ENCODE measurements around the gene OR12D1. TPM values are rescaled to one million over a fixed set of nuclear protein-coding genes. Genes with fewer than 3 reads are reported as not detected.

The OR12D1 gene
- total RNA-seq, 2 experiments from 2014 or later, result not detected

GRCh38 chr6:29376003-29376402, 38.7 kb upstream of the OR12D1 start:
- no peaks in the 10 kb centered on the region for H3K4me1 Mint-ChIP-seq (ENCODE audit: low read depth)
- H3K36me3 Mint-ChIP-seq (ENCODE audit: low read depth), result no peaks in the 10 kb centered on the region
- intact Hi-C loops (cut with DNase I, micrococcal nuclease), result loop anchor here in 1 of 2 experiments (10.0 kb wide), 1 partner anchor 551 kb away; no protein-coding TSS in a partner anchor
- Histone ChIP-seq H3K4me3 (ENCODE audit: low read length) (no peak overlapping the region), H3K27ac (ENCODE audit: low read depth in 1 of 2, low read length in 2 of 2) (no peak overlapping the region), H3K27me3 (ENCODE audit: control insufficient read depth in 1 of 2, insufficient read depth in 2 of 2, low read length in 2 of 2) (peaks cover 5 to 23% of the 10 kb centered on the region in 2 experiments), H3K4me1 (ENCODE audit: insufficient read depth, low read length) (no peaks in the 10 kb centered on the region), H3K9me3 (ENCODE audit: control insufficient read depth in 1 of 2, insufficient read depth in 1 of 2, low read length in 2 of 2) (no peaks in the 10 kb centered on the region), H3K36me3 (ENCODE audit: insufficient read depth, low read length) (no peaks in the 10 kb centered on the region)
- DNase-seq (no peak), ATAC-seq (ENCODE audit: poor library complexity) (no peak)
- CTCF ChIA-PET, result no interaction called here
- peaks cover 60% of the 10 kb centered on the region for H3K27me3 Mint-ChIP-seq
- H3K4me3 Mint-ChIP-seq, result no peak overlapping the region
- TF ChIP-seq CTCF (IDR thresholded peaks at IDR 0.05), result no peak
- no peaks in the 10 kb centered on the region for H3K9me3 Mint-ChIP-seq
- H3K27ac Mint-ChIP-seq, result no peak overlapping the region
- POLR2A ChIA-PET, result no interaction called here

GRCh38 chr6:29388533-29388932, 26.2 kb upstream of the OR12D1 start:
- Histone ChIP-seq H3K4me1 (ENCODE audit: insufficient read depth, low read length) (no peaks in the 10 kb centered on the region), H3K27ac (ENCODE audit: low read depth in 1 of 2, low read length in 2 of 2) (no peak overlapping the region), H3K36me3 (ENCODE audit: insufficient read depth, low read length) (no peaks in the 10 kb centered on the region), H3K27me3 (ENCODE audit: control insufficient read depth in 1 of 2, insufficient read depth in 2 of 2, low read length in 2 of 2) (peaks cover 9 to 28% of the 10 kb centered on the region in 2 experiments), H3K9me3 (ENCODE audit: control insufficient read depth in 1 of 2, insufficient read depth in 1 of 2, low read length in 2 of 2) (no peaks in the 10 kb centered on the region), H3K4me3 (ENCODE audit: low read length) (no peak overlapping the region)
- no peak for TF ChIP-seq CTCF (IDR thresholded peaks at IDR 0.05)
- Mint-ChIP-seq H3K36me3 (ENCODE audit: low read depth) (no peaks in the 10 kb centered on the region), H3K27ac (no peak overlapping the region), H3K27me3 (peaks cover 39% of the 10 kb centered on the region), H3K9me3 (no peaks in the 10 kb centered on the region), H3K4me1 (ENCODE audit: low read depth) (no peaks in the 10 kb centered on the region), H3K4me3 (no peak overlapping the region)
- ChIA-PET CTCF (no interaction called here), POLR2A (no interaction called here)
- no peak for ATAC-seq (ENCODE audit: poor library complexity)
- intact Hi-C loops (cut with DNase I, micrococcal nuclease), result no loop called here
- no peak for DNase-seq

DNA sequence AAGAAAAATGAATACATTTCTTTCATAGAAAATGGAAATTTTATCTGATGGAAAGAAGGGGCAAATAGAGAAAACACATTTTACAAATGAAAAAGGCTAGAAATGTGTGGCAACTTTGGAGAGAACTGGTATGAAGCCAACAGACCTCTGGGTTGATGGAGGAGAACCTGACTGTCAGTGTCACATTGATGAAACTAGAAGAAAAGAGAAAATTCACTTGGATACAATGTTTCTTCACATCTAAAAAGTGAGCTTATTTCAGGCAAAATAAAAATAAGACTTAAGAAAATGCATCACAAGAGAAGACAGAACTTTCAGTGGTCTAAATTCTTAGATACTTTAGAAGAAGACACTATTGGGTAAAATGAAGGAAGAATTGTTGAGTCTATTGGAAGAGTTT, 19.4 kb upstream of the OR12D1 start, which contains the start of gene OR12D2:
TSS of gene OR12D2 (plus strand) at position 301 of the 400 bp plus-strand sequence. CDS start 1,069 bp downstream, outside the sequence.
- H3K27ac Mint-ChIP-seq, result no peak within 1 kb of the TSS
- no peaks in the 10 kb centered on the region for H3K9me3 ChIP-seq (ENCODE audit: control insufficient read depth in 1 of 2, insufficient read depth in 1 of 2, low read length in 2 of 2)
- peaks cover 6 to 28% of the 10 kb centered on the region in 2 experiments for H3K27me3 ChIP-seq (ENCODE audit: control insufficient read depth in 1 of 2, insufficient read depth in 2 of 2, low read length in 2 of 2)
- H3K36me3 Mint-ChIP-seq (ENCODE audit: low read depth), result no peaks in the 10 kb centered on the region
- H3K27me3 Mint-ChIP-seq, result peaks cover 60% of the 10 kb centered on the region
- ChIA-PET CTCF (no interaction called here), POLR2A (no interaction called here)
- intact Hi-C loops (cut with DNase I, micrococcal nuclease), result no loop called here
- no peak within 1 kb of the TSS for H3K27ac ChIP-seq (ENCODE audit: low read depth in 1 of 2, low read length in 2 of 2)
- ATAC-seq (ENCODE audit: poor library complexity), result no peak
- TF ChIP-seq CTCF (IDR thresholded peaks at IDR 0.05), result no peak
- H3K9me3 Mint-ChIP-seq, result no peaks in the 10 kb centered on the region
- H3K4me3 ChIP-seq (ENCODE audit: low read length), result no peak within 1 kb of the TSS
- no peaks in the 10 kb centered on the region for H3K36me3 ChIP-seq (ENCODE audit: insufficient read depth, low read length)
- no peaks in the 10 kb centered on the region for H3K4me1 Mint-ChIP-seq (ENCODE audit: low read depth)
- H3K4me1 ChIP-seq (ENCODE audit: insufficient read depth, low read length), result no peaks in the 10 kb centered on the region
- no peak within 1 kb of the TSS for H3K4me3 Mint-ChIP-seq
- no peak for DNase-seq

Data from CD4-positive, alpha-beta T cell (primary cell).